Activated T-helper 1 cell treated with anti-CD3 and anti-CD28 coated beads, Interleukin-12 subunit alpha, Interleukin-12 subunit beta, Interleukin-2, Interleukin-4 antibody, amounts not matched to agents 30 ng/mL and 10 ng/mL and 1 ng/mL, durations not matched to agents 14 hours and 24 hours and 36 hours (primary cell): ENCODE results near the gene GAST. TPM values are rescaled to one million over a fixed set of nuclear protein-coding genes. Genes with fewer than 3 reads are reported as not detected.
A peak's percentile ranks its signal among the peaks of the same experiment; 100 is the strongest.
"Not testable (repeated sequence)": the region's sequence is repeated elsewhere in the genome, so short reads cannot be mapped to it uniquely, and the experiment has no call there.

ENCODE experiments used
- DNase-seq: peaks from one replicate; pipeline ENCODE4 v3.0.0; 2021; ENCODE audit warnings: low spot score
- H3K27ac Mint-ChIP-seq: one replicate; pipeline ENCODE4 v1.8.0; 2021; ENCODE audit warnings: mild to moderate bottlenecking, mixed read lengths
- H3K27me3 Mint-ChIP-seq: one replicate; pipeline ENCODE4 v1.8.0; 2022; ENCODE audit warnings: mild to moderate bottlenecking, moderate library complexity, mixed read lengths; ENCODE audit not compliant: insufficient read depth
- H3K36me3 Mint-ChIP-seq: one replicate; pipeline ENCODE4 v1.8.0; 2021; ENCODE audit warnings: low read depth, mixed read lengths
- H3K4me1 Mint-ChIP-seq: one replicate; pipeline ENCODE4 v1.8.0; 2021; ENCODE audit warnings: low read depth, mixed read lengths
- H3K4me3 Mint-ChIP-seq: one replicate; pipeline ENCODE4 v1.8.0; 2021; ENCODE audit warnings: mild to moderate bottlenecking, moderate library complexity, mixed read lengths
- H3K9me3 Mint-ChIP-seq: one replicate; pipeline ENCODE4 v1.8.0; 2021; ENCODE audit warnings: mixed read lengths
- intact Hi-C: fragments of 100-400 bp; cut with micrococcal nuclease; formaldehyde crosslinking; loops from one replicate; pipeline ENCODE4 v1.15.1; 2024
- total RNA-seq: library from RNA; stranded (reverse); gene quantifications from 2 replicates; pipeline ENCODE4 v1.2.3, GENCODE V29; 2022

Gene GAST
- total RNA-seq, 1 donor from 2014 or later = not detected

DNA sequence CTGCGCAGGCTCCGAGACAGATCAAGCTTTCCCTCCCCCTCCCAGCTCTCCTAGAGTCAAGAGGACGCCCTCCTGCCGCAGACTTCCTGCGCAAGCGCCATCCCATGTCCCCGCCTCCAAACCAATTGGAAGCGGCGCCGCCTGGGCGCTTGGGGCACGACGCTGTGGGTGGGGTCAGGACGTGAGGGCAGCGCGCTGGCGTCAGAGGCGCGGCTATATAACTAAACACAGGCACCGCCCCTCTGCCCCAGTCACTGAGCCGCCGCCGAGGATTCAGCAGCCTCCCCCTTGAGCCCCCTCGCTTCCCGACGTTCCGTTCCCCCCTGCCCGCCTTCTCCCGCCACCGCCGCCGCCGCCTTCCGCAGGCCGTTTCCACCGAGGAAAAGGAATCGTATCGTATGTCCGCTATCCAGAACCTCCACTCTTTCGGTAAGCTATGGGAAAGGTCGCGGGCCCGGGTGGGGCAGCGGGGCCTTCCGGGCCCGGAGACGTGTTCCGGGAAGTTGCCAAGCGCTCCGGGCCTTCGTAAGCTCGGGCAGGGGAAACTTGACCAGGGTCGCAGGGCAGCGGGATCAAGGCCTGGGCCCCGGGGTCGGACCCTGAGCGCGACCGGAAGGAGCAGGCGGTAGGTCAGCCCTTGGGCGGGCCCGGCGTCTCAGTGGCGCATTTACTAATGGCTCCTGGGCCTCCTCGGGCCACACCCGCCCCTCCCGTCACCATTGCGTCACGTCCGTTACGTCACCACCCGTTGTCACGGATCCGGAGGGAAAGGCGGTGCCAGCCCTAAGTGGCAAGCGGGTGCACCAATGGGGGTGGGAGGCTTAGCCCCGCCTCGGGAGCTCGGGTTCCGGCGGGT lies 23.3 kb upstream of the GAST start, which contains the start of gene EIF1:
EIF1 (plus strand) TSS at position 245 of the 856 bp plus-strand sequence; CDS start at position 399, 154 bp downstream.
- intact Hi-C loops = loop anchor here (1.0 to 5.0 kb wide), 5 partner anchors 10 to 230 kb away; partner anchors contain the start of genes ACLY and KLHL11
- peaks cover 3% of the 10 kb centered on the region for H3K27me3 Mint-ChIP-seq
- peak within 1 kb of the TSS; percentile 96 for H3K27ac Mint-ChIP-seq
- H3K4me1 Mint-ChIP-seq = peaks cover 29% of the 10 kb centered on the region
- H3K4me3 Mint-ChIP-seq = peak within 1 kb of the TSS; percentile 96
- DNase-seq = peak; percentile 100
- H3K36me3 Mint-ChIP-seq = peaks cover 42% of the 10 kb centered on the region
- no peaks in the 10 kb centered on the region for H3K9me3 Mint-ChIP-seq

DNA sequence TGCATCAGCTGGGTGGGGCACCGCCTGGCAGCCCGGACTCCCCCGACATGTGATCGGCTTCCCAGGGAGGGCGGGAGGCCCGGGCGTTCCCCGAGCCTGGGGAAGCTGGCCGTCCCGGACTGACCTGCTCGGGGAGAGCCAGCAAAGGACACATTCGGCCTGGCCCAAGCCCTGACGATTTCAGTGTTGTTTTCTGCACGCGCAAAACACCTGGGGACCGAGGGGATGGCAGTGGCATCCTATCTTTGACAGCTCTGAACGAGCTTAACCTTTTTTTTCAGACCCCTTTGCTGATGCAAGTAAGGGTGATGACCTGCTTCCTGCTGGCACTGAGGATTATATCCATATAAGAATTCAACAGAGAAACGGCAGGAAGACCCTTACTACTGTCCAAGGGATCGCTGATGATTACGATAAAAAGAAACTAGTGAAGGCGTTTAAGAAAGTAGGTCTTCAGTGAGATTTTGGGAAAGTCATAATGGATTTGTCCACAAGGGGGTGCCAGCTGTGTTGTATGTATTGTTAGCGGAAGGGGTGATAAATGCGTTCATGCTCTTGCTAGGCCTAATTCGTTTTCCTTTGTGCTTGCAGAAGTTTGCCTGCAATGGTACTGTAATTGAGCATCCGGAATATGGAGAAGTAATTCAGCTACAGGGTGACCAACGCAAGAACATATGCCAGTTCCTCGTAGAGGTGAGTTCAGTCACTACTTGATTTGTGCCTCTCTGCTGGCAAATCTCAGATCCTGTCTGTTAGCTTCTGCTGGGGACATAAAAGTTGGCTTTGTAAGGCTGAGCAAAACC lies 22.4 kb upstream of the GAST start:
- H3K4me1 Mint-ChIP-seq = peaks cover 29% of the 10 kb centered on the region
- no peaks in the 10 kb centered on the region for H3K9me3 Mint-ChIP-seq
- H3K27me3 Mint-ChIP-seq = peaks cover 3% of the 10 kb centered on the region
- intact Hi-C loops = loop anchor here (2.0 to 5.0 kb wide), 3 partner anchors 48 to 229 kb away; partner anchors contain the start of genes ACLY and KLHL11
- peak; percentile 43 for DNase-seq
- H3K36me3 Mint-ChIP-seq = peaks cover 45% of the 10 kb centered on the region
- H3K4me3 Mint-ChIP-seq = peak overlapping the region; percentile 96
- peak overlapping the region; percentile 96 for H3K27ac Mint-ChIP-seq

DNA sequence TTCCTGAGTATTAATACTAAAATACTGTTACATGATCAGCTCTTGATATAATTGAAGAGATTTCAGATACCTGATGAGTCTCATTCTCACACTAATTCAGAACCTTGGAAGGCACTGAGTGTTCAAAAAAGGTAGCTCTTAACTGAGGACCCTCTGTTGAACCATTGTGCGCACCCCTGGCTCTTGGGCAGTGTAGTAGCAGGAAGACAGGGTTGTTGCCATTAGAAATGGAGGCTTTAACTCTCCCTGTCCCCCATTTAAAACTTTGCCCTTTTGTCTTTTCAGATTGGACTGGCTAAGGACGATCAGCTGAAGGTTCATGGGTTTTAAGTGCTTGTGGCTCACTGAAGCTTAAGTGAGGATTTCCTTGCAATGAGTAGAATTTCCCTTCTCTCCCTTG lies 21.6 kb upstream of the GAST start:
- peak overlapping the region; percentile 44 for H3K27ac Mint-ChIP-seq
- intact Hi-C loops = no loop called here
- peaks cover 48% of the 10 kb centered on the region for H3K36me3 Mint-ChIP-seq
- no peaks in the 10 kb centered on the region for H3K9me3 Mint-ChIP-seq
- peaks cover 29% of the 10 kb centered on the region for H3K4me1 Mint-ChIP-seq
- no peak for DNase-seq
- H3K27me3 Mint-ChIP-seq = peaks cover 3% of the 10 kb centered on the region
- peak overlapping the region; percentile 96 for H3K4me3 Mint-ChIP-seq

DNA sequence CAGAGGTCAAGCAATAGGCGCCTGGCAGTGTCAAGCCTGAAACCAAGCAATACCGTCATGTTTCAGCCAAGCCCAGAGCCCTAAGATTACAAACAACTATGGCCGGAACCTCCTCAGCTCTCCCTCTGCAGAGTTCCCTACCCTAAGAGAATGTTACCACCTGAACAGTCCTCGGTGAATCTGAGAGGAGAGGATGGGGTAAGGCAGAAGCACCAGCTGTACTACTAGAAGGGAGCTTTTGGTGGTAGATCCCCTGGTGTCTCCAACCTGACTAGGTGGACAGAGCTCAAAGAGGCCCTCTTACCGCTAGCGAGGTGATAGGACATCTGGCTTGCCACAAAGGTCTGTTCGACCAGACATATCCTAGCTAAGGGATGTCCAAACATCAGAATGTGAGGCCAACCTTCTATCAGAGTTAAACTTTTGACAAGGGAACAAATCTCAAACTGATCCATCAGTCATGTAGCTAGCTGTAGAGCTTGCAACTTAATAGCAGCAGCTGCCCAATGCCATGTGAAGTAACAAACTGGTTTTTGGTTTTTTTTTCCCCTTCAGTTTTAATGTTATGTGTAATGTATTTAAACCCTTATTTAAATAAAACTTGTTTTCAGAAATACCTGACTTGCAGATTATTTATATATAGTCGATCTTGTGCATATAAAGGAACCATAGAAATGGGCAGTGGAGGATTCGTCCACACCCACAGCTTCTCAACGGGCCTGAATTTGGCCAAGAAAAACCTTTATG lies 20.9 kb upstream of the GAST start:
- H3K27ac Mint-ChIP-seq = peak overlapping the region; percentile 44
- no peaks in the 10 kb centered on the region for H3K9me3 Mint-ChIP-seq
- H3K36me3 Mint-ChIP-seq = peaks cover 50% of the 10 kb centered on the region
- peak overlapping the region; percentile 96 for H3K4me3 Mint-ChIP-seq
- peaks cover 36% of the 10 kb centered on the region for H3K4me1 Mint-ChIP-seq
- intact Hi-C loops = no loop called here
- DNase-seq = no peak
- peaks cover 3% of the 10 kb centered on the region for H3K27me3 Mint-ChIP-seq

DNA sequence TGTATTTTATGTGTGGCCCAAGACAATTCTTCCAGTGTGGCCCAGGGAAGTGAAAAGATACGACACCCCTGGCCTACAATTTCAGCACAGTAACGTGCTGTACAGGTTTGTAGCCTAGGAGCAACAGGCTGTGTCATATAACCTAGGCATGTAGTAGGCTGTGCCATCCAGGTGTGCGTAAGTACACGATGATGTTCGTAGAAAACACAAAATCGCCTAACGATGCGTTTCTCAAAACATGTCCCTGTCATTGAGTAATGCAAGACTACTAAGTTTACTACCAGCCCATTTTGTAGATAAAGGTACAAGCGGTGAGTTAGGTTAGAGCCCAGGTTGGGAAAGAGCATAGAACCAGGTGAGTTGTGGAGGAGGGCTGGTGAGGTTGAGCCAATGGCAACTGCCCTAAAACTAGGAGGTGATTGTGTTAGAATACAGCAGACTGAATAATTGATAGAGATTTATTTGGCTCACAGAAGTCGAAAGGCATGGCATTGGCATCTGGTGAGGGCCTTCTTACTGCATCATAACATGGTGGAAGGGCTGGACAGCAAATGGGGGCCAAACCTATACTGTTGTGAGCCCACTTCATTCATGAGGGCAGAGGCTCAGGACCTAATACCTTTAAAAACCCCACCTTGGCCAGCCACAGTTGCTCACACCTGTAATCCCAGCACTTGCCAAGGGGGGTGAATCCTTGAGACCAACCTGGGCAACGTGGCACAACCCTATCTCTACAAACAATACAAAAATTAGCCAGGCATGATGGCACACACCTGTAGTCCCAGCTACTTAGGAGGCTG lies 19.2 kb upstream of the GAST start:
- H3K4me3 Mint-ChIP-seq = no peak overlapping the region
- intact Hi-C loops = no loop called here
- no peak overlapping the region for H3K27ac Mint-ChIP-seq
- H3K9me3 Mint-ChIP-seq = no peaks in the 10 kb centered on the region
- H3K4me1 Mint-ChIP-seq = peaks cover 36% of the 10 kb centered on the region
- no peak for DNase-seq
- peaks cover 50% of the 10 kb centered on the region for H3K36me3 Mint-ChIP-seq
- no peaks in the 10 kb centered on the region for H3K27me3 Mint-ChIP-seq

DNA sequence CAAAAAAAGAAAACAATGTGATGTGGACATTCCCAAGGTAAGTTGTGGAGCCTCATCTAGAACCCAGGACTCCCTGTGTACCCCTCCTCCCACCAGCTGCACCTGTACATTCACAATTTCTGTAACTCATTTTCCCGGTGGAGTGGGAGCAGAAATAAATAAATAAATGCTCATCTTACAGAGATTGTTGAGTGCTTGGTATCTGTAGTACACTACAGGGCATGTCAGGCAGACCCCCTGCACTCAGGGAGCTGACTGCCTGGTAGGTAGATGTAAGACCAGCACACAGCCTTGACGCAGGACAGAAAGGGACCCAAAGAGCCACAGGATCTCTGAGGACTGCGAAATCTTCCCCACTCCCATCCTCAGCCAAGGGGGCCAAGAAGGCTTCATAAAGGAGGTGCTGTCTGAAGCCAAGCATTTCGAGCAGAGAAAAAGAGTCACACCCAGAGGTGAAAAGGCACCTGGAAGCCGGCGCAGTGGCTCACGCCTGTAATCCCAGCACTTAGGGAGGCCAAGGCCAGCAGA lies 16.9 kb upstream of the GAST start:
- DNase-seq = no peak
- no peaks in the 10 kb centered on the region for H3K9me3 Mint-ChIP-seq
- peaks cover 25% of the 10 kb centered on the region for H3K4me1 Mint-ChIP-seq
- peaks cover 40% of the 10 kb centered on the region for H3K36me3 Mint-ChIP-seq
- no peaks in the 10 kb centered on the region for H3K27me3 Mint-ChIP-seq
- intact Hi-C loops = no loop called here
- H3K27ac Mint-ChIP-seq = no peak overlapping the region
- H3K4me3 Mint-ChIP-seq = no peak overlapping the region

DNA sequence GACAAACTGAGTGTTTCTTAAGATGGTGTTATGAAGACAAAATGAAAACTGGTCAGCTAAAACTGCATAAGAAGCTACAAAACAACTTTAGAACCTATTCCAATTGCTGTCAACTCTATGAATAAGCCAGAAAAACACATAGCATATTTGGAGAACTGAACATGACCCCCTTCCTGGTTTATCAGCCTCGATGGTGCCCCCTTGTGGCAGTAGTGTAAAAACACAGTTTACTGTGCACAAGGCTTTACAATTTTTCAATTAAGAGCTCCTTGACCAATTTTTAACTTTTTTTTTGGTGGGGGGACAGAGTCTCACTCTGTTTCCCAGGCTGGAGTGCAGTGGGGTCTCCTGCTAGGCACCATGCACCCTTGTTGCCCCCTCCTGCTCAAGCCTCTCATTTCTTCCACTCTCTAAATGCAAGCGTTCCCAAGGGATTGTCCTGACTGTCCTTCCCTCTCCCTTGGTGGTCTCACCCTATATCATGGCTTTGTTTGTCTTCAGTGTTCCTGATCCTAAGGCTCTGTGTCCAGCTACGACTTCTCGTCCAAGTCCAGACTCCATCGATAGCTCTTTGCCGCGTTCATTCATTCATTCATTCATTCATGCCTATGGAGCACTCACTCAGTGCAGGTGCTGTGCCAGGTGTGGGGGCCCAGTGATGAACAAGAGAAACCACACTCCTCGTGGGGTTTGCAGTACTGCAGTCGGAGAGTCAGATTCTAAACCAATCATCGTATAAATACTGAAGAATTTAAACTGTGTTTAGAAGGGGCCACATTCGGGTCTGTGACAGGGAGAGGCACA lies 16.0 kb upstream of the GAST start:
- intact Hi-C loops = no loop called here
- peaks cover 17% of the 10 kb centered on the region for H3K4me1 Mint-ChIP-seq
- no peak overlapping the region for H3K4me3 Mint-ChIP-seq
- no peaks in the 10 kb centered on the region for H3K27me3 Mint-ChIP-seq
- H3K9me3 Mint-ChIP-seq = no peaks in the 10 kb centered on the region
- H3K36me3 Mint-ChIP-seq = peaks cover 30% of the 10 kb centered on the region
- peak; percentile 57 for DNase-seq
- H3K27ac Mint-ChIP-seq = no peak overlapping the region

DNA sequence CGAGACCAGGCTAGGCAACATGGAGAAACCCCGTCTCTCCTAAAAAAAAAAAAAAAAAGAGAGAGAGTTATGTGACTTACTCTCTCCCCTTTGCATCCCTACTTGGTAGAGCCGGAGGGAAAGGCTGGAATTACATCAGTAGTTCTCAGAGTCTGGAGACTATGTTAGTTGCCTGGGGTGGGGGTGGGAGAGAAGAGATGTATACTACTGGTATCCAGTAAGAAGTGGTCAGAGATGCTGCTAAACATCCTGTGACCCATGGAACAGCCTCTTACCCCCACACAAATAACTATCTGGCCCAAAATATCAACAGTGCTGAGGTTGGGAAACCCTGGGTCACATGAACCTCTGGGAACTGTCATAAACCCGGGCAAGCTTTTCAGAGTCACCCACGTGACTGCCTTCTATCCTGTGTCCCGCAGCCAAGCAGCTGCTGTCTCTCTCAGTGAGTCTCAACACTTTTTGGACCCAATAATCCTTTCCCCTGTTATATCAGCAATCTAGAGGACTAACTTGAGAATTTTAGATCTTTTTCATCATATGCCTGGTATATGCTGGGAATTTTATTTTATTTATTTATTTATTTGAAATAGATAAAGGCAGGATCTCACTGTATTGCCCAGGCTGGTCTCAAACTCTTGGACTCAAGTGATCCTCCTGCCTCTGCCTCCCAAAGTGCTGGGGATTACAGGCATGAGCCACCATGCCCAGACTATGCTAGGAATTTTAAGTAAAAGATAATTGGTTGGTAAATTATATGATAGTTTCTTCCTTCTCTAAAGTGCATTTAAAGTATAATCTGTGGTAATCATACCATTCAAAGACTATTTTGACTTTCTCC lies 14.8 kb upstream of the GAST start:
- Mint-ChIP-seq H3K9me3 (no peaks in the 10 kb centered on the region), H3K4me3 (no peak overlapping the region), H3K27me3 (no peaks in the 10 kb centered on the region), H3K27ac (no peak overlapping the region), H3K4me1 (peaks cover 10% of the 10 kb centered on the region), H3K36me3 (peaks cover 21% of the 10 kb centered on the region)
- DNase-seq = no peak
- intact Hi-C loops = no loop called here

DNA sequence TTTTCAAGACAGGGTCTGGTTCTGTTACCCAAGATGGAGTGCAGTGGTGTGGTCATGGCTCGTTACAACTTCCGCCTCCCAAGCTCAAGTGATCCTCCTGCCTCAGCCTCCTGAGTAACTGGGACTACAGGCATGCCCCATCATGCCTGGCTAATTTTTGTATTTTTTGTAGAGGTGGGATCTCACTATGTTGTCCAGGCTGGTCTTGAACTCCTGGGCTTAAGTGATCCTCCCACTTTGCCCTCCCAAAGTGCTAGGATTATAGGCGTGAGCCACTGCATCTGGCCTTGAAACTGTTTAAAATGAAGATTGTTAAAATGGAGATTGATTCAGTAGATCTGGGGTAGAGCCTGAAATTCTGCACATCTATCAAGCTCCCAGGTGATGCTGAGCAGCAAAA lies 11.3 kb upstream of the GAST start:
- H3K27me3 Mint-ChIP-seq, H3K4me1 Mint-ChIP-seq, H3K4me3 Mint-ChIP-seq, DNase-seq, intact Hi-C loops, H3K27ac Mint-ChIP-seq, H3K36me3 Mint-ChIP-seq, H3K9me3 Mint-ChIP-seq: not testable (repeated sequence)

DNA sequence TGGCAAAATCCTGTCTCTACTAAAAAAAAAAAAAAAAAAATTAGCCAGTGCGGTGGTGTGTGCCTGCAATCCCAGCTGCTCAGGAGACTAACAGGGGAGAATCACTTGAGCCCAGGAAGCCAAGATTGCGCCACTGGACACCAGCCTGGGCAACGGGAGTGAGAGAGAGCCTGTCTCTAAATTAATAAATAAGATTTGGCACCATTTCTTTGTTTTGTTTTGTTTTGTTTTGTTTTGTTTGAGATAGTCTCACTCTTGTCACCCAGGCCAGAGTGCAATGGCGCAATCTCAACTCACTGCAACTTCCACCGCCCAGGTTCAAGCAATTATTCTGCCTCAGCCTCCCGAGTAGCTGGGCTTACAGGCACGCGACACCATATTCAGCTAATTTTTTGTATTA lies 9.4 kb upstream of the GAST start:
- Mint-ChIP-seq H3K4me1 (no peaks in the 10 kb centered on the region), H3K9me3 (no peaks in the 10 kb centered on the region), H3K27ac (no peak overlapping the region), H3K4me3 (no peak overlapping the region), H3K36me3 (no peaks in the 10 kb centered on the region), H3K27me3 (peaks cover 5% of the 10 kb centered on the region)
- no peak for DNase-seq
- intact Hi-C loops = no loop called here
